Measurements from ENCODE around the gene ST6GALNAC6. TPM values are rescaled to one million over a fixed set of nuclear protein-coding genes. Genes with fewer than 3 reads are reported as not detected.

The ST6GALNAC6 gene
- total RNA-seq, 1 experiment from 2014 or later: 24.5 TPM

DNA sequence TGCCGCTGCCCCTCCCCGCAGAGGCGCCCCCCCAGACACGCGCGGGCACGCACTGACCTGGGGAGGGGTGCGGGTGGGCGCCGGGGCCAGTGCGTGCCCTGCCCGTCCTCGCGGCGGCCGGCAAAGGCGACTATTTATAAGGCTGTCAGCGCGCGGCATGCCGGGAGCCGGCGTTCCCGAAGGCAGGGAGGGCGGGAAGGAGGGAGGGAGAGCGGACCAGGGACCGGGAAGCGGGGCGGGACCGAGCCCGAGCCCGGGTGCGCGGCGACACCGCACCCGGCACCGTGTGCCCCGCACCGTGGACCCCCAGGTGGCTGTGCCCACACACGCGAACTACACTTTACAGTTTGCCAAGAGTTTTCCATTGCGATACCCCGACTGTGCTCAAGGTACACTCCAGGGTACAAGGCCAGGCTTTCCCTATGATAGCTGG, 21.8 kb downstream of the ST6GALNAC6 start, which contains the start of gene AK1:
TSS of gene AK1 (minus strand) at position 110 of the 433 bp plus-strand sequence. CDS start 3,058 bp downstream, outside the sequence.
- H3K4me3 ChIP-seq (replicated peaks in 1 of 2; ENCODE audit: low read depth in 1 of 2, low read length in 2 of 2): peak within 1 kb of the TSS; percentile 58 to 68
- H3K27me3 ChIP-seq (ENCODE audit: insufficient read depth, low read length): no peaks in the 10 kb centered on the region
- no TSS peak for BruUV-seq (replicated peaks)
- no peak within 1 kb of the TSS for H2AFZ ChIP-seq (ENCODE audit: low read depth, low read length, poor library complexity, severe bottlenecking)
- peak within 1 kb of the TSS; percentile 70 for H3K9ac ChIP-seq (ENCODE audit: low read length)
- no peaks in the 10 kb centered on the region for H3K36me3 ChIP-seq (ENCODE audit: control insufficient read depth in 1 of 2, insufficient read depth in 2 of 2, low read length in 2 of 2)
- H3K4me2 ChIP-seq (ENCODE audit: low read length): peak within 1 kb of the TSS; percentile 89
- ATAC-seq (peak; percentile 86), DNase-seq (ENCODE audit: low read depth, low spot score) (no peak)
- POLR2A ChIA-PET: no interaction called here
- RAD21 ChIA-PET (ENCODE audit: low non-redundant PET in 1 of 2, low total read pairs in 2 of 2, uncharacterized antibody in 2 of 2, unreplicated experiment in 2 of 2): no interaction called here
- TF ChIP-seq POLR2AphosphoS5 (IDR thresholded peaks at IDR 0.05; ENCODE audit: low read depth, low read length) (peak; percentile 80), EGR1 (IDR thresholded peaks at IDR 0.05; ENCODE audit: low read depth) (no peak), ZFX (IDR thresholded peaks at IDR 0.05) (no peak), CBX3 (IDR thresholded peaks at IDR 0.05; ENCODE audit: low read depth) (no peak), POLR2A (IDR thresholded peaks at IDR 0.05; ENCODE audit: borderline replicate concordance, extremely low read depth, insufficient read depth, insufficient read length) (peak; percentile 49)
- TF ChIP-seq, protein P1, sequence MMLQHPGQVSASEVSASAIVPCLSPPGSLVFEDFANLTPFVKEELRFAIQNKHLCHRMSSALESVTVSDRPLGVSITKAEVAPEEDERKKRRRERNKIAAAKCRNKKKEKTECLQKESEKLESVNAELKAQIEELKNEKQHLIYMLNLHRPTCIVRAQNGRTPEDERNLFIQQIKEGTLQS (IDR thresholded peaks at IDR 0.05): no peak
- CTCF ChIA-PET: interaction anchor here (1.0 to 2.2 kb wide), 2 partner anchors 7 to 41 kb away, joined by 3 to 4 read pairs; no protein-coding TSS in a partner anchor
- H3K4me1 ChIP-seq (ENCODE audit: control insufficient read depth in 1 of 2, insufficient read depth in 2 of 2, low read length in 2 of 2): peaks cover 14 to 48% of the 10 kb centered on the region in 2 experiments
- no peaks in the 10 kb centered on the region for H4K20me1 ChIP-seq (ENCODE audit: insufficient read depth)
- H3K27ac ChIP-seq (ENCODE audit: low read depth, low read length): peak within 1 kb of the TSS; percentile 45
- H3K9me3 ChIP-seq (ENCODE audit: control insufficient read depth in 1 of 2, insufficient read depth in 1 of 2, low read depth in 1 of 2, low read length in 2 of 2): no peaks in the 10 kb centered on the region
- intact Hi-C loops (cut with micrococcal nuclease): no loop called here
- no peaks in the 10 kb centered on the region; the same call in 1 of the 2 replicates for H3K79me2 ChIP-seq (ENCODE audit: insufficient read depth, low read length)
- H3K9me2 ChIP-seq (ENCODE audit: insufficient read depth): no peaks in the 10 kb centered on the region

DNA sequence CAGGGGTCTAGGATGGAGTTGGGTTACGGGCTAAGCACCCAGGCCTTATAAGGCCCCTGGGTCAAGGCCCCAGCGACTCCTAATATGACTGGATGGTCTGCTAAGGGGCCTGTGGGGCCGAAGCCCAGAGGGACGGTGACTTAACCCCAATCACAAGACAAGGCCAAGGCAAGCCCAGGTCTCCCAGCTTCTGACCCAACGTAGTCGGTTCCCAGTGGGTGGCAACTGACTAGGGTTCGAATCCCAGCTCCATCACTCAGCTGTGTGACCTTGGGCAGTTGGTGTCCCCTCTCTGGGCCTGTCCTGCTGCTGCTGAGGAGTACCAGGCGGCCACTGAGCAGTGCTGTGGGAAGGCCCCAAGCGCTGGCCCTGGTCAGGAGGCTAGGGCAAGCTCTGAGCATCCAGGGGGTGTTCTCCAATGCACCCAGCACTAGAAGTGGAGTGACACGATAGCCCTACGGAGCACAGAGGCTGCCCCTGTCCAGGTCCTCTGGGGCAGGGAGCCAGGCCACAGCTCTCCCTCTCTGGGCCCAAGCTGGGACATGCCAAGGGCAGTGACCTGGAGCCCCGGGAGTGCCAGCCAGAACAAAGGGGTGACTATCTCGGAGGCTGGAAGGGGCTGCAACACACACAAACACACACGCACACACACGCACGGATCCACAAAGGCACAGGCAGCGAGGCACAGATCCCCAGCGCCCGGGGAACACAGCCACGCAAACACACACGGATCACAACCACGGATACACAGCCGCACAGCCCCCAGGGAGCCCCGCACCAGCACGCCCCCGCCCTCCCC, 22.4 kb downstream of the ST6GALNAC6 start:
- ChIA-PET RAD21 (ENCODE audit: low non-redundant PET in 1 of 2, low total read pairs in 2 of 2, uncharacterized antibody in 2 of 2, unreplicated experiment in 2 of 2) (no interaction called here), CTCF (interaction anchor here (1.0 kb wide), 1 partner anchor 41 kb away, joined by 3 read pairs; no protein-coding TSS in a partner anchor), POLR2A (interaction anchor here (0.7 to 1.1 kb wide), 3 partner anchors 12 to 40 kb away, joined by 3 to 4 read pairs (median 3); partner anchors contain the start of gene ST6GALNAC4)
- H3K9me3 ChIP-seq (ENCODE audit: control insufficient read depth in 1 of 2, insufficient read depth in 1 of 2, low read depth in 1 of 2, low read length in 2 of 2): no peaks in the 10 kb centered on the region
- intact Hi-C loops (cut with micrococcal nuclease): no loop called here
- no peak for DNase-seq (ENCODE audit: low read depth, low spot score)
- no peaks in the 10 kb centered on the region for H4K20me1 ChIP-seq (ENCODE audit: insufficient read depth)
- peak; percentile 35 for ATAC-seq
- peak overlapping the region; percentile 45 for H3K27ac ChIP-seq (ENCODE audit: low read depth, low read length)
- H3K36me3 ChIP-seq (ENCODE audit: control insufficient read depth in 1 of 2, insufficient read depth in 2 of 2, low read length in 2 of 2): no peaks in the 10 kb centered on the region
- no peaks in the 10 kb centered on the region for H3K27me3 ChIP-seq (ENCODE audit: insufficient read depth, low read length)
- BruUV-seq (replicated peaks): TSS peak; percentile 75
- H3K79me2 ChIP-seq (ENCODE audit: insufficient read depth, low read length): no peaks in the 10 kb centered on the region; the same call in 1 of the 2 replicates
- H3K9ac ChIP-seq (ENCODE audit: low read length): peak overlapping the region; percentile 70
- H2AFZ ChIP-seq (ENCODE audit: low read depth, low read length, poor library complexity, severe bottlenecking): no peak overlapping the region
- H3K4me3 ChIP-seq (replicated peaks in 1 of 2; ENCODE audit: low read depth in 1 of 2, low read length in 2 of 2): peak overlapping the region; percentile 58 to 68
- H3K4me2 ChIP-seq (ENCODE audit: low read length): peak overlapping the region; percentile 89
- peaks cover 12 to 42% of the 10 kb centered on the region in 2 experiments for H3K4me1 ChIP-seq (ENCODE audit: control insufficient read depth in 1 of 2, insufficient read depth in 2 of 2, low read length in 2 of 2)
- H3K9me2 ChIP-seq (ENCODE audit: insufficient read depth): no peaks in the 10 kb centered on the region
- TF ChIP-seq EGR1 (IDR thresholded peaks at IDR 0.05; ENCODE audit: low read depth): no peak
- no peak for TF ChIP-seq POLR2A (IDR thresholded peaks at IDR 0.05; ENCODE audit: borderline replicate concordance, extremely low read depth, insufficient read depth, insufficient read length)
- TF ChIP-seq, protein P2, sequence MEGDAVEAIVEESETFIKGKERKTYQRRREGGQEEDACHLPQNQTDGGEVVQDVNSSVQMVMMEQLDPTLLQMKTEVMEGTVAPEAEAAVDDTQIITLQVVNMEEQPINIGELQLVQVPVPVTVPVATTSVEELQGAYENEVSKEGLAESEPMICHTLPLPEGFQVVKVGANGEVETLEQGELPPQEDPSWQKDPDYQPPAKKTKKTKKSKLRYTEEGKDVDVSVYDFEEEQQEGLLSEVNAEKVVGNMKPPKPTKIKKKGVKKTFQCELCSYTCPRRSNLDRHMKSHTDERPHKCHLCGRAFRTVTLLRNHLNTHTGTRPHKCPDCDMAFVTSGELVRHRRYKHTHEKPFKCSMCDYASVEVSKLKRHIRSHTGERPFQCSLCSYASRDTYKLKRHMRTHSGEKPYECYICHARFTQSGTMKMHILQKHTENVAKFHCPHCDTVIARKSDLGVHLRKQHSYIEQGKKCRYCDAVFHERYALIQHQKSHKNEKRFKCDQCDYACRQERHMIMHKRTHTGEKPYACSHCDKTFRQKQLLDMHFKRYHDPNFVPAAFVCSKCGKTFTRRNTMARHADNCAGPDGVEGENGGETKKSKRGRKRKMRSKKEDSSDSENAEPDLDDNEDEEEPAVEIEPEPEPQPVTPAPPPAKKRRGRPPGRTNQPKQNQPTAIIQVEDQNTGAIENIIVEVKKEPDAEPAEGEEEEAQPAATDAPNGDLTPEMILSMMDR (IDR thresholded peaks at IDR 0.05 in 2 of 3, conservative IDR thresholded peaks at IDR 0.05 in 1 of 3; ENCODE audit: borderline replicate concordance in 1 of 3, insufficient read depth in 1 of 3, low read depth in 2 of 3, low read length in 2 of 3): no peak
- TF ChIP-seq, protein P3, sequence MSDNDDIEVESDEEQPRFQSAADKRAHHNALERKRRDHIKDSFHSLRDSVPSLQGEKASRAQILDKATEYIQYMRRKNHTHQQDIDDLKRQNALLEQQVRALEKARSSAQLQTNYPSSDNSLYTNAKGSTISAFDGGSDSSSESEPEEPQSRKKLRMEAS (IDR thresholded peaks at IDR 0.05): no peak
- TF ChIP-seq, protein P4, sequence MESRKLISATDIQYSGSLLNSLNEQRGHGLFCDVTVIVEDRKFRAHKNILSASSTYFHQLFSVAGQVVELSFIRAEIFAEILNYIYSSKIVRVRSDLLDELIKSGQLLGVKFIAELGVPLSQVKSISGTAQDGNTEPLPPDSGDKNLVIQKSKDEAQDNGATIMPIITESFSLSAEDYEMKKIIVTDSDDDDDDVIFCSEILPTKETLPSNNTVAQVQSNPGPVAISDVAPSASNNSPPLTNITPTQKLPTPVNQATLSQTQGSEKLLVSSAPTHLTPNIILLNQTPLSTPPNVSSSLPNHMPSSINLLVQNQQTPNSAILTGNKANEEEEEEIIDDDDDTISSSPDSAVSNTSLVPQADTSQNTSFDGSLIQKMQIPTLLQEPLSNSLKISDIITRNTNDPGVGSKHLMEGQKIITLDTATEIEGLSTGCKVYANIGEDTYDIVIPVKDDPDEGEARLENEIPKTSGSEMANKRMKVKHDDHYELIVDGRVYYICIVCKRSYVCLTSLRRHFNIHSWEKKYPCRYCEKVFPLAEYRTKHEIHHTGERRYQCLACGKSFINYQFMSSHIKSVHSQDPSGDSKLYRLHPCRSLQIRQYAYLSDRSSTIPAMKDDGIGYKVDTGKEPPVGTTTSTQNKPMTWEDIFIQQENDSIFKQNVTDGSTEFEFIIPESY (IDR thresholded peaks at IDR 0.05; ENCODE audit: extremely low read depth, insufficient replicate concordance, low read length): no peak
- no peak for TF ChIP-seq ELF1 (IDR thresholded peaks at IDR 0.05; ENCODE audit: borderline replicate concordance, low read depth)
- no peak for TF ChIP-seq CBX3 (IDR thresholded peaks at IDR 0.05; ENCODE audit: low read depth)
- TF ChIP-seq JUND (IDR thresholded peaks at IDR 0.05): no peak
- no peak for TF ChIP-seq ZNF274 (IDR thresholded peaks at IDR 0.05; ENCODE audit: low read depth, low read length)
- TF ChIP-seq TCF7L2 (IDR thresholded peaks at IDR 0.05; ENCODE audit: borderline replicate concordance, extremely low read depth, insufficient read depth, insufficient read length): no peak
